ENCODE results near the gene CIRBP. TPM values are rescaled to one million over a fixed set of nuclear protein-coding genes. Genes with fewer than 3 reads are reported as not detected.

Gene CIRBP
- total RNA-seq, 1 experiment from 2014 or later, result 263 TPM

DNA sequence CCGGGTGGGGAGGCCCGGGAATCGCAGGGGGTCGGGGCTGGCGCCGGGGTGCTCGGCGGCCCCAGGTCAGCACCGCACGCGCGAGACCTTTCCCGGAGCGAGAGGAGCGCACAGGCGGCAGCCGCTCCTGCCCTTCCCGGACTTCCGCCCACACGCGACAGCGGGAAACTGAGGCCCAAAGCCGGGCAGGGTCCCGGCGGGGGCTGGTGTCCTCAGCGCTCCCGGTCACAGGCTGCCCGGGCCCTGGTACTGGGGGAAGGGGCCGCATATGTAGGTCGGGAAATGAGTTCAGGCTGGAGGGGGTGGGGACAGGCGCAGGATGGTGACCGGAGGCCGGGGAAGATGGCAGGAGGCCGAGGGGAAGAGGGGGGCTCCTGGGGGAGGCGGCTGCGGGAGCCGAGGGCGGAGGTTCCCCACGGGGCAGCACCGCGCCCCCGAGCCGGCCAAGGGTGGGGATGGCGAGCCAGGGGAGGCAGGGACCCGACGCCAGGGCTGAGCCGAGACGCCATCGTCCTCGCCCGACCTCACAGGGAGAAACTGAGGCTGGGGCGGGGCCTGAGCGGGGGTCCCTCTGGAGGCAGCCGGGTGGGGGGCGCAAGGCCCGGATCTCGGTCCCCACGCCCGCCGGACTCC, 32.0 kb upstream of the CIRBP start:
- no peak for DNase-seq
- H3K4me3 Mint-ChIP-seq, result peak overlapping the region; percentile 68 to 82

More for the DNA sequence above, 32.0 kb upstream of the CIRBP start:
- peaks cover 11% of the 10 kb centered on the region for H3K23me2 ChIP-seq (ENCODE audit: insufficient read length, low read depth, low read length, poor library complexity, severe bottlenecking)
- H3K4ac ChIP-seq (ENCODE audit: low read depth, low read length), result no peak overlapping the region
- H2AFZ ChIP-seq (ENCODE audit: low read length), result no peak overlapping the region
- no peaks in the 10 kb centered on the region for H3K9me3 ChIP-seq (ENCODE audit: control insufficient read depth, low read depth, low read length)
- H3K18ac ChIP-seq (ENCODE audit: insufficient read length, low read depth, low read length), result no peak overlapping the region
- H4K91ac ChIP-seq (ENCODE audit: insufficient read length, low read depth, low read length), result no peak overlapping the region
- no peaks in the 10 kb centered on the region for H3K79me1 ChIP-seq (ENCODE audit: insufficient read depth, low read depth, low read length, poor library complexity, severe bottlenecking)
- peaks cover 0 to 26% (median 14%) of the 10 kb centered on the region in 3 experiments; a peak in 5 of 7 replicates for H3K36me3 Mint-ChIP-seq (ENCODE audit: insufficient read depth in 1 of 3, low read depth in 3 of 3)
- no peak overlapping the region for H2AK5ac ChIP-seq (ENCODE audit: insufficient read length, low read length)
- H3K27me3 Mint-ChIP-seq (ENCODE audit: low read depth), result peaks cover 1% of the 10 kb centered on the region
- no peak overlapping the region for H2BK20ac ChIP-seq (ENCODE audit: low read depth, low read length, poor library complexity, severe bottlenecking)
- no peak overlapping the region for H2BK15ac ChIP-seq (ENCODE audit: low read depth, low read length)
- H3K14ac ChIP-seq (ENCODE audit: insufficient read depth, low read length), result peak overlapping the region; percentile 13; the same call in 1 of the 2 replicates
- no peaks in the 10 kb centered on the region for H3K27me3 ChIP-seq (ENCODE audit: insufficient read depth, low read length)
- H3K4me1 ChIP-seq (ENCODE audit: insufficient read depth, low read length), result no peaks in the 10 kb centered on the region
- no peak overlapping the region for H3K27ac Mint-ChIP-seq
- H3K9ac ChIP-seq (ENCODE audit: extremely low read depth, insufficient read length, low read length), result no peak overlapping the region
- H3K27ac ChIP-seq (ENCODE audit: insufficient read length, low read depth, low read length), result no peak overlapping the region
- no peak overlapping the region for H3K56ac ChIP-seq (ENCODE audit: insufficient read length, low read depth, low read length)
- H3T11ph ChIP-seq (ENCODE audit: low read length), result no peak overlapping the region
- peak overlapping the region; percentile 53 for H3K4me2 ChIP-seq (ENCODE audit: insufficient read depth, insufficient read length, low read length)
- no peak overlapping the region for H2BK5ac ChIP-seq (ENCODE audit: insufficient read length, low read length)
- H3K23ac ChIP-seq (ENCODE audit: insufficient read length, low read depth, low read length), result no peak overlapping the region
- H4K8ac ChIP-seq (replicated peaks; ENCODE audit: insufficient read length, low read depth, low read length), result no peak overlapping the region
- WGBS (ENCODE audit: extremely low coverage, insufficient read length, low lambda C conversion rate), result no CpG with 5 or more reads among the region's 60 CpGs
- H4K5ac ChIP-seq (ENCODE audit: insufficient read length, low read depth, low read length), result no peak overlapping the region
- H2BK120ac ChIP-seq (ENCODE audit: low read depth, low read length, poor library complexity, severe bottlenecking), result no peak overlapping the region
- no peak for TF ChIP-seq CTCF (conservative IDR thresholded peaks at IDR 0.05)
- no peaks in the 10 kb centered on the region for H4K20me1 ChIP-seq (ENCODE audit: control insufficient read depth, insufficient read depth, insufficient read length)
- H3K4me1 Mint-ChIP-seq, result peaks cover 13 to 16% of the 10 kb centered on the region in 2 experiments
- no peaks in the 10 kb centered on the region; the same call in 1 of the 2 replicates for H3K79me2 ChIP-seq (ENCODE audit: insufficient read depth, low read length)
- H3K9me3 Mint-ChIP-seq, result no peaks in the 10 kb centered on the region; a peak in 1 of 5 replicates
- H2BK12ac ChIP-seq (ENCODE audit: insufficient read length, low read depth, low read length), result no peak overlapping the region
